Karpas-422 (cell line): ENCODE data around the gene LINC01488. TPM values are rescaled to one million over a fixed set of nuclear protein-coding genes. Genes with fewer than 3 reads are reported as not detected.

ENCODE experiments used
- DNase-seq: peaks from one replicate; pipeline ENCODE4 v3.0.0-alpha.2; 2015
- H2AFZ ChIP-seq: fragments of 200-600 bp; sonication (generic); 2 replicates; pipeline ENCODE4 v1.6.1; 2014; ENCODE audit warnings: antibody characterized with exemption, low read length, mixed read lengths
- H3K27ac ChIP-seq: fragments of 200-600 bp; sonication (generic); 2 replicates; pipeline ENCODE4 v1.5.1; 2014; ENCODE audit warnings: mild to moderate bottlenecking, low read length, moderate library complexity
- H3K27me3 ChIP-seq: fragments of 200-600 bp; sonication (generic); 2 replicates; pipeline ENCODE4 v1.6.1; 2014; ENCODE audit warnings: low read length, mixed read lengths
- H3K36me3 ChIP-seq: fragments of 200-600 bp; sonication (generic); 2 replicates; pipeline ENCODE4 v1.6.1; 2014; ENCODE audit warnings: low read length, mixed read lengths; ENCODE audit not compliant: insufficient read depth
- H3K4me1 ChIP-seq: fragments of 200-600 bp; sonication (generic); 2 replicates; pipeline ENCODE4 v1.6.1; 2014; ENCODE audit warnings: mild to moderate bottlenecking, low read length, mixed read lengths
- H3K4me2 ChIP-seq: fragments of 200-600 bp; sonication (generic); 2 replicates; pipeline ENCODE4 v1.6.1; 2014; ENCODE audit warnings: low read length, low read depth, mild to moderate bottlenecking; ENCODE audit not compliant: poor library complexity, severe bottlenecking
- H3K4me3 ChIP-seq: fragments of 200-600 bp; sonication (generic); 2 replicates; pipeline ENCODE4 v1.5.1; 2014; ENCODE audit warnings: mild to moderate bottlenecking, antibody characterized with exemption, low read length, mixed read lengths
- H3K79me2 ChIP-seq: fragments of 200-600 bp; sonication (generic); 2 replicates; pipeline ENCODE4 v1.6.1; 2014; ENCODE audit warnings: mild to moderate bottlenecking, low read length, mixed read lengths
- H3K9ac ChIP-seq: fragments of 200-600 bp; sonication (generic); 2 replicates; pipeline ENCODE4 v1.6.0; 2014; ENCODE audit warnings: low read length
- H3K9me2 ChIP-seq: fragments of 200-600 bp; sonication (generic), shearing (Covaris generic); replicated peaks from 2 replicates; pipeline ENCODE4 v1.6.0; 2014; ENCODE audit warnings: mild to moderate bottlenecking, low read length, moderate library complexity; ENCODE audit not compliant: insufficient read depth
- H3K9me3 ChIP-seq: fragments of 300-700, 200-600 bp; sonication (generic); 2 replicates; pipeline ENCODE4 v1.6.1; 2014; ENCODE audit warnings: low read length, mixed read lengths
- H4K20me1 ChIP-seq: fragments of 200-600 bp; sonication (generic); 2 replicates; pipeline ENCODE4 v1.6.1; 2014; ENCODE audit warnings: mild to moderate bottlenecking, antibody characterized with exemption, low read length, low read depth; ENCODE audit not compliant: insufficient read depth
- total RNA-seq: library from RNA; depleted of rRNA; stranded (reverse); fragments of >200 nt; shearing (Covaris generic); gene quantifications from 2 replicates; pipeline ENCODE4 v1.2.3, GENCODE V29; 2014; ENCODE audit warnings: low replicate concordance

Gene LINC01488
- total RNA-seq, 1 experiment from 2014 or later = not detected

- Histone ChIP-seq H2AFZ (no peak overlapping the region), H3K4me2 (no peak overlapping the region), H3K36me3 (no peaks in the 10 kb centered on the region), H3K79me2 (no peaks in the 10 kb centered on the region), H3K9ac (no peak overlapping the region), H3K4me3 (no peak overlapping the region), H3K9me3 (no peaks in the 10 kb centered on the region), H3K27me3 (no peaks in the 10 kb centered on the region), H4K20me1 (no peaks in the 10 kb centered on the region), H3K27ac (no peak overlapping the region), H3K9me2 (no peaks in the 10 kb centered on the region), H3K4me1 (no peaks in the 10 kb centered on the region)
- DNase-seq = no peak
These were observed 28.5 kb downstream of the LINC01488 start for GRCh38 chr11:69509846-69510390.

GRCh38 chr11:69510471-69511357, 29.3 kb downstream of the LINC01488 start:
- H3K27ac ChIP-seq = no peak overlapping the region
- H3K79me2 ChIP-seq = no peaks in the 10 kb centered on the region
- H4K20me1 ChIP-seq = no peaks in the 10 kb centered on the region
- H2AFZ ChIP-seq = no peak overlapping the region
- no peak overlapping the region for H3K9ac ChIP-seq
- no peaks in the 10 kb centered on the region for H3K9me2 ChIP-seq
- no peak overlapping the region for H3K4me2 ChIP-seq
- no peaks in the 10 kb centered on the region for H3K4me1 ChIP-seq
- H3K36me3 ChIP-seq = no peaks in the 10 kb centered on the region
- DNase-seq = no peak
- no peaks in the 10 kb centered on the region for H3K9me3 ChIP-seq
- H3K27me3 ChIP-seq = no peaks in the 10 kb centered on the region
- H3K4me3 ChIP-seq = no peak overlapping the region

- H3K9me2 ChIP-seq = no peaks in the 10 kb centered on the region
- H3K27me3 ChIP-seq = no peaks in the 10 kb centered on the region
- no peaks in the 10 kb centered on the region for H3K9me3 ChIP-seq
- no peaks in the 10 kb centered on the region for H3K36me3 ChIP-seq
- no peaks in the 10 kb centered on the region for H4K20me1 ChIP-seq
- H3K4me1 ChIP-seq = no peaks in the 10 kb centered on the region
- DNase-seq = no peak
- no peak overlapping the region for H3K9ac ChIP-seq
- H2AFZ ChIP-seq = no peak overlapping the region
- no peak overlapping the region for H3K4me3 ChIP-seq
- no peaks in the 10 kb centered on the region for H3K79me2 ChIP-seq
- H3K4me2 ChIP-seq = no peak overlapping the region
- H3K27ac ChIP-seq = no peak overlapping the region
These were observed 30.0 kb downstream of the LINC01488 start for GRCh38 chr11:69511358-69512055.

GRCh38 chr11:69512136-69512535, 30.7 kb downstream of the LINC01488 start:
- Histone ChIP-seq H3K4me1 (no peaks in the 10 kb centered on the region), H3K9ac (no peak overlapping the region), H3K9me3 (no peaks in the 10 kb centered on the region), H3K27ac (no peak overlapping the region), H3K79me2 (no peaks in the 10 kb centered on the region), H3K4me3 (no peak overlapping the region), H4K20me1 (no peaks in the 10 kb centered on the region), H3K36me3 (no peaks in the 10 kb centered on the region), H3K4me2 (no peak overlapping the region), H3K27me3 (no peaks in the 10 kb centered on the region; the same call in 1 of the 2 replicates), H2AFZ (no peak overlapping the region), H3K9me2 (no peaks in the 10 kb centered on the region)
- DNase-seq = no peak

DNA sequence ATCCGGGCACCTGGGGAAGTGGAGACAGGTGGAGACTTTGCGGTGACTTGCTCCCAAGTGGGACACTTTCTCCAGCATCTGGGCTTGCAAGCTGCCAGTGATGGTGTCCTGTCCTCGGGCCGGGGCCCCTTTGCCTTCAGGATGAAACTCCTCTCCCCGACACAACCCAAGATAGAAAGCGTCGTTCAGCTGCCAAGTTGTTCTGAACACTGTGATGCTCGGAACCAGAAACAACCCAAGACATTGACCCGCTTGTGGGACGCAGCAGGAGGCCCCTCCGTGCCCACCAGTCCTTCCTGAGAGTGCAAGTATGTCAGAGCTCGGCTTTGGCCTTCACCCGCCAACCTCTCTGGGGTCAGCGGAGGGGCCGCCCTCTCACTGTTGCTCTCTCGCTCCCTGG, 31.3 kb downstream of the LINC01488 start:
- Histone ChIP-seq H3K9me2 (no peaks in the 10 kb centered on the region), H4K20me1 (no peaks in the 10 kb centered on the region), H3K9ac (no peak overlapping the region), H3K9me3 (no peaks in the 10 kb centered on the region; the same call in 1 of the 2 replicates), H3K4me2 (no peak overlapping the region), H3K27me3 (no peaks in the 10 kb centered on the region; the same call in 1 of the 2 replicates), H3K79me2 (no peaks in the 10 kb centered on the region), H3K4me1 (no peaks in the 10 kb centered on the region), H2AFZ (no peak overlapping the region), H3K4me3 (no peak overlapping the region), H3K27ac (no peak overlapping the region), H3K36me3 (no peaks in the 10 kb centered on the region)
- DNase-seq = no peak

- Histone ChIP-seq H3K9ac (no peak overlapping the region), H3K27me3 (no peaks in the 10 kb centered on the region; the same call in 1 of the 2 replicates), H2AFZ (no peak overlapping the region), H3K36me3 (no peaks in the 10 kb centered on the region), H4K20me1 (no peaks in the 10 kb centered on the region), H3K4me2 (no peak overlapping the region), H3K27ac (no peak overlapping the region), H3K79me2 (no peaks in the 10 kb centered on the region), H3K4me1 (no peaks in the 10 kb centered on the region), H3K9me2 (no peaks in the 10 kb centered on the region), H3K9me3 (no peaks in the 10 kb centered on the region; the same call in 1 of the 2 replicates), H3K4me3 (no peak overlapping the region)
- no peak for DNase-seq
These were observed 31.7 kb downstream of the LINC01488 start for GRCh38 chr11:69513196-69513595.

DNA sequence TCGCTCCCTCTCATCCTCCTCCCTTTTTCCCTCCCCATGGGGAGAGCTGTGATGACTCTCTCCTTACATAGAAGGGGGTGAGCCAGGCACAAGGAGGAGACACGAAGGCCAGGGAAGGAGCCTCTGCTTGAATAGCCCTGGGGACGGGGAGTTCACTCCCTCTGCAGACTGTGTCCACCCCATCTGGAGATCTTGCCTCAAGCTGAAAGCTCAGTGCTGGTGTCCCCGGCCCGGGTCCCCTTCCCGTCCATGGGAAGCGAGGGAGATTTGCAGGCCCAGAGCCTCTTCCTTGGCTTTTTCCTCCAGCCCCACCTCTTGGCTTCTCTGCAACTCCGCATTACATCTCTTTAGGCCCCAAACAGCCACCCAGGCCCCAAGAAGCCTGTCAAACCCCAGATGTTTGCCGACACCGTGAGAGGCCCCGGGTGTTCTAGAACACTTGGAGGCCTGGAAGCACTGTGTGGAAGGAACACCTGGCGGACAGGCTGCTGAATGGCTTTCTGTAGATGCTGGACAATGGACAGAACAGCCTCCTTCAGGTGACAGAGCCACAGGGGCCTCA, 32.3 kb downstream of the LINC01488 start:
- Histone ChIP-seq H3K4me3 (no peak overlapping the region), H3K4me1 (no peaks in the 10 kb centered on the region), H3K36me3 (no peaks in the 10 kb centered on the region), H2AFZ (no peak overlapping the region), H3K27ac (no peak overlapping the region), H3K9ac (no peak overlapping the region), H3K4me2 (no peak overlapping the region), H3K9me3 (no peaks in the 10 kb centered on the region; the same call in 1 of the 2 replicates), H3K79me2 (no peaks in the 10 kb centered on the region), H3K9me2 (no peaks in the 10 kb centered on the region), H3K27me3 (peaks cover 2% of the 10 kb centered on the region; the same call in 1 of the 2 replicates), H4K20me1 (no peaks in the 10 kb centered on the region)
- no peak for DNase-seq

DNA sequence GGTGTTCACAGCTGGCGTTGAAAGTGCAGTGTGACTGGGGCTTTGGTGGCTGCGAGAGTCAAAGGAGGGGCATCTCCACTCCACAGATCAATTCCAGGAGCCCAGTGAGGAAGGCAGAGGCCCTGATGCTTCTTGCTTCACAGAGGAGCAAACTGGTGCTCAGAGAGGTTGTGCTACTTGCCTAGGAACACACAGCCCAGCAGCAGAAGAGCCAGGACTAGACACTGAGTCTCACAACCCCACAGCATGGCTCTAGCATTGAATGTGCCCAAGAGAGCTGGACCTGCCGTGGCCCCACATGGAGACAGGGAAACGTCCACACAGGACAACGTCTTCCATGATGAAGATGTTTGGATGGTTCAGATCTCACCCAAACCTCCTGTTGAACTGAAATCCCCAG, 33.3 kb downstream of the LINC01488 start:
- no peaks in the 10 kb centered on the region for H3K79me2 ChIP-seq
- no peaks in the 10 kb centered on the region; the same call in 1 of the 2 replicates for H3K9me3 ChIP-seq
- no peak overlapping the region for H3K4me3 ChIP-seq
- peaks cover 2% of the 10 kb centered on the region; the same call in 1 of the 2 replicates for H3K27me3 ChIP-seq
- H3K36me3 ChIP-seq = no peaks in the 10 kb centered on the region
- no peak overlapping the region for H3K27ac ChIP-seq
- no peaks in the 10 kb centered on the region for H4K20me1 ChIP-seq
- H2AFZ ChIP-seq = no peak overlapping the region
- H3K9ac ChIP-seq = no peak overlapping the region
- H3K4me1 ChIP-seq = no peaks in the 10 kb centered on the region
- DNase-seq = no peak
- H3K9me2 ChIP-seq = no peaks in the 10 kb centered on the region
- no peak overlapping the region for H3K4me2 ChIP-seq
